PC-3 (cell line): ENCODE results near the gene UBE4A. TPM values are rescaled to one million over a fixed set of nuclear protein-coding genes. Genes with fewer than 3 reads are reported as not detected.

Experiments used
- ATAC-seq: fragments of 200-7000 bp; cut with Tn5 transposase; 2 replicates; pipeline ENCODE4 v1.9.1; 2020; ENCODE audit warnings: mild to moderate bottlenecking, moderate library complexity
- BruUV-seq: library from RNA; stranded (reverse); fragments of 400-500 nt; replicated peaks from 2 replicates; lab custom pipeline; 2021; lab: Mats Ljungman, UMichigan
- CTCF ChIA-PET: fragments of 300-600 bp; sonication (Branson Sonifier 250); formaldehyde crosslinking; loops from one replicate; lab custom pipeline; 2022; ENCODE audit warnings: antibody characterized with exemption; lab: Charles Lee
- POLR2A ChIA-PET: fragments of 300-600 bp; sonication (Branson Sonifier 250); formaldehyde crosslinking; loops from one replicate; lab custom pipeline; 2022; ENCODE audit warnings: antibody characterized with exemption; ENCODE audit not compliant: unreplicated experiment; lab: Charles Lee
- DNase-seq: peaks from one replicate; pipeline ENCODE4 v3.0.0-alpha.2; 2015
- H2AFZ ChIP-seq: fragments of 300-600 bp; sonication (generic); 2 replicates; pipeline ENCODE4 v1.6.0; 2016; ENCODE audit warnings: antibody characterized with exemption, low read length
- H3F3A ChIP-seq: fragments of 300-600 bp; sonication (generic); one replicate; pipeline ENCODE4 v1.6.0; 2017; ENCODE audit warnings: antibody characterized with exemption, low read length, control low read depth, mild to moderate bottlenecking; ENCODE audit not compliant: unreplicated experiment
- H3K27ac ChIP-seq: fragments of 300-600 bp; sonication (generic); 2 replicates; pipeline ENCODE4 v1.5.1; 2016; ENCODE audit warnings: mild to moderate bottlenecking, low read length
- H3K27me3 ChIP-seq: fragments of 300-600 bp; sonication (generic); 2 replicates; pipeline ENCODE4 v1.6.1; 2016; ENCODE audit warnings: low read length, mixed read lengths
- H3K36me3 ChIP-seq: fragments of 300-600 bp; sonication (generic); 2 replicates; pipeline ENCODE4 v1.6.1; 2016; ENCODE audit warnings: low read depth, mixed run types, low read length, mixed read lengths
- H3K4me1 ChIP-seq: fragments of 300-600 bp; sonication (generic); 2 replicates; pipeline ENCODE4 v1.5.1; 2016; ENCODE audit warnings: low read length; ENCODE audit not compliant: insufficient read depth
- H3K4me2 ChIP-seq: fragments of 300-600 bp; sonication (generic); 2 replicates; pipeline ENCODE4 v1.6.0; 2016; ENCODE audit warnings: low read length
- H3K4me3 ChIP-seq: fragments of 300-600 bp; sonication (generic); 2 replicates; pipeline ENCODE4 v1.5.1; 2016; ENCODE audit warnings: mild to moderate bottlenecking, low read length, mixed read lengths
- H3K79me2 ChIP-seq: fragments of 300-600 bp; sonication (generic); 2 replicates; pipeline ENCODE4 v1.6.1; 2017; ENCODE audit warnings: low read length, mixed read lengths
- H3K9ac ChIP-seq: fragments of 300-600 bp; sonication (generic); 2 replicates; pipeline ENCODE4 v1.6.0; 2016; ENCODE audit warnings: mild to moderate bottlenecking, low read length
- H3K9me2 ChIP-seq: fragments of 300-600 bp; sonication (generic); replicated peaks from 2 replicates; pipeline ENCODE4 v1.6.1; 2016; ENCODE audit warnings: mixed run types, low read length, mixed read lengths
- H3K9me3 ChIP-seq: fragments of 300-600 bp; sonication (generic); 2 replicates; pipeline ENCODE4 v1.6.1; 2016; ENCODE audit warnings: low read length, mixed read lengths
- H4K20me1 ChIP-seq: fragments of 300-600 bp; sonication (generic); 2 replicates; pipeline ENCODE4 v1.6.1; 2016; ENCODE audit warnings: low read length, mixed read lengths
- CTCF ChIP-seq: fragments of 300-600 bp; sonication (generic); conservative IDR thresholded peaks from 2 replicates; pipeline ENCODE4 v1.5.1; 2017; ENCODE audit warnings: antibody characterized with exemption, low read depth, mild to moderate bottlenecking, low read length
- EZH2 ChIP-seq: fragments of 300-600 bp; sonication (generic); IDR thresholded peaks from one replicate; pipeline ENCODE4 v1.6.1; 2017; ENCODE audit warnings: antibody characterized with exemption, mild to moderate bottlenecking, low read length; ENCODE audit not compliant: unreplicated experiment
- EZH2phosphoT487 ChIP-seq: fragments of 300-600 bp; sonication (generic); IDR thresholded peaks from 2 replicates; pipeline ENCODE4 v1.6.1; 2018; ENCODE audit warnings: mild to moderate bottlenecking, antibody characterized with exemption, low read length, borderline replicate concordance
- intact Hi-C: fragments of 100-400 bp; cut with micrococcal nuclease; formaldehyde crosslinking; loops from 2 replicates; pipeline ENCODE4 v1.9.0; 2023
- total RNA-seq: library from RNA; depleted of rRNA; stranded (reverse); fragments of >200 nt; gene quantifications from 2 replicates; pipeline ENCODE4 v1.2.3, GENCODE V29; 2014

UBE4A gene
- total RNA-seq, 1 experiment from 2014 or later = 56.4 TPM

DNA sequence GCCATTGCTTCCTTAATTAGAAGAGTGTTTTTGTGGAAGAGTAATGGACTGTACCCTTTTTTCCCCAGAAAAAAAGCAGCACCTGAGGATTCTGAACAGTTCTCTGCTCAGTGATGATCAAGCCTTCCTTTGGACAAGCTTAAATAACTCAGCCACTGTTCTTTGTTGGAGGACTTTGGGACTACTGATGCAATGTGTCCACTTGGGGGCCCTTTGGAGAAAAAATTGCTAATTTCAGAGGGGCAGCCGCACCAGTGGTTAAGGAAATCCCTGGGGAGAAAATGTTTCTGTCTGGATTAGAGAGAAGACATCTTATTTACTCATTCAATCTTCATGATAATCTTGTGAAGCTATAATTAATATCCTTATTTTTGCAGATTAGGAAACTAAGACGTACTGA lies 71.6 kb downstream of the UBE4A start:
- TF ChIP-seq CTCF (0 out of 2 replicates have a peak, but pooled peaks have one; percentile 33), EZH2phosphoT487 (no peak), EZH2 (no peak)
- Histone ChIP-seq H3K9me2 (no peaks in the 10 kb centered on the region), H3K4me2 (no peak overlapping the region), H3K27me3 (no peaks in the 10 kb centered on the region), H3K36me3 (no peaks in the 10 kb centered on the region), H3K4me1 (peaks cover 12% of the 10 kb centered on the region; the same call in 1 of the 2 replicates), H3F3A (no peaks in the 10 kb centered on the region), H3K9me3 (no peaks in the 10 kb centered on the region), H3K79me2 (no peaks in the 10 kb centered on the region), H3K4me3 (no peak overlapping the region), H3K9ac (no peak overlapping the region), H2AFZ (no peak overlapping the region), H3K27ac (no peak overlapping the region), H4K20me1 (no peaks in the 10 kb centered on the region)
- DNase-seq (no peak), ATAC-seq (no peak)
- no TSS peak for BruUV-seq
- intact Hi-C loops = no loop called here
- ChIA-PET CTCF (interaction anchor here (0.6 kb wide), 1 partner anchor 109 kb away, joined by 4 read pairs; no protein-coding TSS in a partner anchor), POLR2A (interaction anchor here (0.6 kb wide), 1 partner anchor 930 kb away, joined by 3 read pairs; no protein-coding TSS in a partner anchor)

DNA sequence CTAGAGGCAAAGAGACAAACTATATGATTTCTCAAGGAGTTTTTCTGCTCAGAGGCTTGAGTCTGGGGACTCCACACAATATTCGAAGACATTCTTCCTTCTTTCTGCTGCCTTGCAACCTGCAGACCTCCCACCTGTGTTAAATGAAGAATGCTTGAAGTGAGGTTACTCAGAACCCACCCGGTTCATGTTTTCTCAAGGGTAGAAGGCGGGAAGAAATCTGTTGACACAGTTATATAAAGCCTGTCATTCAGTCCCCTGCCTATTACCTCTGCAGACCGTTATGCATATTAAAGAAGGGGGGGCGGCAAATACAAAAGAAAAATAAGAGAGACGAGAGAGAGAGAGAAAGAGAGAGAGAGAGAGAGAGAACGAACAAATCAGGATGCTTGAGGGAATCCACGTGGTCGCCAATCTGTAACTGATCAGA lies 74.7 kb downstream of the UBE4A start:
- no peak overlapping the region for H3K27ac ChIP-seq
- peaks cover 26% of the 10 kb centered on the region for H3K79me2 ChIP-seq
- TF ChIP-seq CTCF (no peak), EZH2phosphoT487 (no peak), EZH2 (no peak)
- no peak for ATAC-seq
- no peak for DNase-seq
- H3K27me3 ChIP-seq = no peaks in the 10 kb centered on the region
- peak overlapping the region; percentile 99 for H3K4me2 ChIP-seq
- CTCF ChIA-PET = no interaction called here
- BruUV-seq = no TSS peak
- H2AFZ ChIP-seq = peak overlapping the region; percentile 97
- H3K4me3 ChIP-seq = peak overlapping the region; percentile 82
- peaks cover 15% of the 10 kb centered on the region for H4K20me1 ChIP-seq
- H3K4me1 ChIP-seq = peaks cover 17% of the 10 kb centered on the region
- H3K36me3 ChIP-seq = no peaks in the 10 kb centered on the region
- H3K9me2 ChIP-seq = no peaks in the 10 kb centered on the region
- intact Hi-C loops = loop anchor here (1.0 kb wide), 1 partner anchor 54 kb away; no protein-coding TSS in a partner anchor
- H3K9ac ChIP-seq = no peak overlapping the region
- POLR2A ChIA-PET = no interaction called here
- no peaks in the 10 kb centered on the region for H3K9me3 ChIP-seq
- no peaks in the 10 kb centered on the region for H3F3A ChIP-seq
